Endodermal cell (in vitro differentiated cells): ENCODE results near the gene CST9L. TPM values are rescaled to one million over a fixed set of nuclear protein-coding genes. Genes with fewer than 3 reads are reported as not detected.
A peak's percentile ranks its signal among the peaks of the same experiment; 100 is the strongest.

Experiments
- DNase-seq: peaks from one replicate; pipeline ENCODE4 v3.0.0-alpha.2; 2017
- H3K27ac ChIP-seq: 2 replicates; pipeline ENCODE4 v1.5.1; 2013; ENCODE audit warnings: mild to moderate bottlenecking, low read depth, low read length, moderate library complexity
- H3K27me3 ChIP-seq: 2 replicates; pipeline ENCODE4 v1.6.1; 2013; ENCODE audit warnings: mild to moderate bottlenecking, low read length, moderate library complexity; ENCODE audit not compliant: insufficient read depth, control insufficient read depth, poor library complexity, severe bottlenecking
- H3K36me3 ChIP-seq: 2 replicates; pipeline ENCODE4 v1.7.0; 2013; ENCODE audit warnings: mild to moderate bottlenecking, low read length, moderate library complexity; ENCODE audit not compliant: control insufficient read depth, insufficient read depth
- H3K4me1 ChIP-seq: one replicate; pipeline ENCODE4 v1.7.0; 2013; ENCODE audit warnings: low read length; ENCODE audit not compliant: control insufficient read depth, insufficient read depth
- H3K4me3 ChIP-seq: 2 replicates; pipeline ENCODE4 v1.5.1; 2013; ENCODE audit warnings: mild to moderate bottlenecking, low read length, moderate library complexity
- H3K9ac ChIP-seq: 2 replicates; pipeline ENCODE4 v1.6.1; 2013; ENCODE audit warnings: mild to moderate bottlenecking, low read length, moderate library complexity; ENCODE audit not compliant: poor library complexity, severe bottlenecking; ENCODE audit errors: extremely low read depth
- H3K9me3 ChIP-seq: 2 replicates; pipeline ENCODE4 v1.6.1; 2013; ENCODE audit warnings: mild to moderate bottlenecking, low read length, moderate library complexity; ENCODE audit not compliant: control insufficient read depth
- H3K27ac Mint-ChIP-seq: 2 replicates; pipeline ENCODE4 v1.8.0; 2020; ENCODE audit warnings: mixed read lengths
- H3K27me3 Mint-ChIP-seq: 2 replicates; pipeline ENCODE4 v1.8.0; 2021; ENCODE audit warnings: mild to moderate bottlenecking, mixed read lengths; ENCODE audit not compliant: insufficient read depth
- H3K36me3 Mint-ChIP-seq: 2 replicates; pipeline ENCODE4 v1.8.0; 2020; ENCODE audit warnings: low read depth, mixed read lengths
- H3K4me1 Mint-ChIP-seq: 2 replicates; pipeline ENCODE4 v1.8.0; 2020; ENCODE audit warnings: mixed read lengths
- H3K4me3 Mint-ChIP-seq: 2 replicates; pipeline ENCODE4 v1.8.0; 2020; ENCODE audit warnings: mild to moderate bottlenecking, moderate library complexity, mixed read lengths
- H3K9me3 Mint-ChIP-seq: 2 replicates; pipeline ENCODE4 v1.8.0; 2020; ENCODE audit warnings: mild to moderate bottlenecking, mixed read lengths
- CTCF ChIP-seq: fragments of 200-600 bp; sonication (generic); conservative IDR thresholded peaks from 2 replicates; pipeline ENCODE4 v1.5.0; 2021; ENCODE audit warnings: antibody characterized with exemption, mild to moderate bottlenecking
- WGBS, 2 experiments: methylation state at CpG; one replicate each; pipeline versions ENCODE4 v1.1.5 to v1.1.7; 2013; ENCODE audit warnings: missing lambda C conversion rate in 2 of 2, mixed read lengths in 1 of 2; ENCODE audit not compliant: insufficient coverage in 1 of 2, insufficient read length in 1 of 2; 5-methylcytosine and 5-hydroxymethylcytosine counted together
- long read RNA-seq, 4 experiments: library from polyadenylated mRNA in 2 of 4; library from RNA in 1 of 4; library from capped mRNA in 1 of 4; stranded (forward) in 3 of 4; unstranded in 1 of 4; transcript quantifications; one replicate each; pipeline ENCODE4 v2.0.0, GENCODE V29; 2020 to 2021; ENCODE audit warnings: inconsistent platforms in 1 of 4
- polyA plus RNA-seq, 2 experiments: library from polyadenylated mRNA; stranded (reverse); fragments of 50-300 nt; gene quantifications; one replicate each; pipeline ENCODE4 v1.2.3, GENCODE V29; 2013
- total RNA-seq, 2 donors: library from RNA; stranded (reverse); fragmentation: NEBNext Ultra II Directional in 1 of 2; extraction: Animal tissue kit (Norgen Biotek cat#: 25700) in 1 of 2; gene quantifications; 2 replicates in 1 of 2; 3 replicates in 1 of 2; pipeline ENCODE4 v1.2.1, GENCODE V29; 2021

Gene CST9L
- total RNA-seq = not detected
- not detected for polyA plus RNA-seq (2013, experiment 1 of 2)
- not detected for polyA plus RNA-seq (2013, experiment 2 of 2)
- long read RNA-seq, experiment 1 = 0 reads
- long read RNA-seq, experiment 2 = 0 reads
- long read RNA-seq, experiment 3 = 0 reads
- long read RNA-seq, experiment 4 = 0 reads

- H3K36me3 ChIP-seq = no peaks in the 10 kb centered on the region
- 68 to 85% methylated on average over 6 to 11 of the region's 11 CpGs for WGBS, 2 experiments
- no peak within 1 kb of the TSS for H3K4me3 ChIP-seq
- no peaks in the 10 kb centered on the region for H3K36me3 Mint-ChIP-seq
- peaks cover 6% of the 10 kb centered on the region for H3K27me3 Mint-ChIP-seq
- H3K27me3 ChIP-seq = no peaks in the 10 kb centered on the region
- DNase-seq = peak; percentile 49
- peaks cover 11% of the 10 kb centered on the region for H3K4me1 Mint-ChIP-seq
- no peak within 1 kb of the TSS for H3K4me3 Mint-ChIP-seq
- H3K9me3 ChIP-seq = no peaks in the 10 kb centered on the region
- no peak for TF ChIP-seq CTCF
- H3K27ac ChIP-seq = no peak within 1 kb of the TSS
- peaks cover 2% of the 10 kb centered on the region for H3K9me3 Mint-ChIP-seq
- H3K4me1 ChIP-seq = peaks cover 6% of the 10 kb centered on the region
- no peak within 1 kb of the TSS for H3K9ac ChIP-seq
- H3K27ac Mint-ChIP-seq = no peak within 1 kb of the TSS
These were observed at the start of gene CST9L for GRCh38 chr20:23568320-23568970. TSS of gene CST9L (minus strand) at chr20:23568484. CDS start at chr20:23568450, 34 bp downstream.

GRCh38 chr20:23614163-23614562 is 45.9 kb upstream of the CST9L start:
- H3K4me3 ChIP-seq = no peak overlapping the region
- no peak for DNase-seq
- H3K36me3 Mint-ChIP-seq = no peaks in the 10 kb centered on the region
- H3K4me3 Mint-ChIP-seq = no peak overlapping the region
- no peak overlapping the region for H3K27ac Mint-ChIP-seq
- H3K27me3 Mint-ChIP-seq = peaks cover 10% of the 10 kb centered on the region
- no peaks in the 10 kb centered on the region for H3K27me3 ChIP-seq
- WGBS, 2 experiments = 92 to 94% methylated on average over 4 to 5 of the region's 5 CpGs
- H3K4me1 Mint-ChIP-seq = no peaks in the 10 kb centered on the region
- H3K9ac ChIP-seq = no peak overlapping the region
- no peaks in the 10 kb centered on the region for H3K9me3 Mint-ChIP-seq
- H3K27ac ChIP-seq = no peak overlapping the region
- H3K9me3 ChIP-seq = no peaks in the 10 kb centered on the region
- no peaks in the 10 kb centered on the region for H3K36me3 ChIP-seq
- H3K4me1 ChIP-seq = no peaks in the 10 kb centered on the region
- no peak for TF ChIP-seq CTCF

GRCh38 chr20:23613676-23614075 is 45.4 kb upstream of the CST9L start:
- Histone ChIP-seq H3K9me3 (no peaks in the 10 kb centered on the region), H3K27me3 (no peaks in the 10 kb centered on the region), H3K36me3 (no peaks in the 10 kb centered on the region), H3K9ac (no peak overlapping the region), H3K4me1 (no peaks in the 10 kb centered on the region), H3K4me3 (no peak overlapping the region), H3K27ac (no peak overlapping the region)
- no peak for DNase-seq
- Mint-ChIP-seq H3K4me3 (no peak overlapping the region), H3K9me3 (no peaks in the 10 kb centered on the region), H3K27me3 (peaks cover 10% of the 10 kb centered on the region), H3K27ac (no peak overlapping the region), H3K36me3 (no peaks in the 10 kb centered on the region), H3K4me1 (no peaks in the 10 kb centered on the region)
- TF ChIP-seq CTCF = no peak
